ENCODE measurements around the gene NFIC.

Gene NFIC

GRCh38 chr19:3479834-3480215, 113.4 kb downstream of the NFIC start:
- TF ChIP-seq, protein P1, sequence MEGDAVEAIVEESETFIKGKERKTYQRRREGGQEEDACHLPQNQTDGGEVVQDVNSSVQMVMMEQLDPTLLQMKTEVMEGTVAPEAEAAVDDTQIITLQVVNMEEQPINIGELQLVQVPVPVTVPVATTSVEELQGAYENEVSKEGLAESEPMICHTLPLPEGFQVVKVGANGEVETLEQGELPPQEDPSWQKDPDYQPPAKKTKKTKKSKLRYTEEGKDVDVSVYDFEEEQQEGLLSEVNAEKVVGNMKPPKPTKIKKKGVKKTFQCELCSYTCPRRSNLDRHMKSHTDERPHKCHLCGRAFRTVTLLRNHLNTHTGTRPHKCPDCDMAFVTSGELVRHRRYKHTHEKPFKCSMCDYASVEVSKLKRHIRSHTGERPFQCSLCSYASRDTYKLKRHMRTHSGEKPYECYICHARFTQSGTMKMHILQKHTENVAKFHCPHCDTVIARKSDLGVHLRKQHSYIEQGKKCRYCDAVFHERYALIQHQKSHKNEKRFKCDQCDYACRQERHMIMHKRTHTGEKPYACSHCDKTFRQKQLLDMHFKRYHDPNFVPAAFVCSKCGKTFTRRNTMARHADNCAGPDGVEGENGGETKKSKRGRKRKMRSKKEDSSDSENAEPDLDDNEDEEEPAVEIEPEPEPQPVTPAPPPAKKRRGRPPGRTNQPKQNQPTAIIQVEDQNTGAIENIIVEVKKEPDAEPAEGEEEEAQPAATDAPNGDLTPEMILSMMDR (IDR thresholded peaks at IDR 0.05): no peak

DNA sequence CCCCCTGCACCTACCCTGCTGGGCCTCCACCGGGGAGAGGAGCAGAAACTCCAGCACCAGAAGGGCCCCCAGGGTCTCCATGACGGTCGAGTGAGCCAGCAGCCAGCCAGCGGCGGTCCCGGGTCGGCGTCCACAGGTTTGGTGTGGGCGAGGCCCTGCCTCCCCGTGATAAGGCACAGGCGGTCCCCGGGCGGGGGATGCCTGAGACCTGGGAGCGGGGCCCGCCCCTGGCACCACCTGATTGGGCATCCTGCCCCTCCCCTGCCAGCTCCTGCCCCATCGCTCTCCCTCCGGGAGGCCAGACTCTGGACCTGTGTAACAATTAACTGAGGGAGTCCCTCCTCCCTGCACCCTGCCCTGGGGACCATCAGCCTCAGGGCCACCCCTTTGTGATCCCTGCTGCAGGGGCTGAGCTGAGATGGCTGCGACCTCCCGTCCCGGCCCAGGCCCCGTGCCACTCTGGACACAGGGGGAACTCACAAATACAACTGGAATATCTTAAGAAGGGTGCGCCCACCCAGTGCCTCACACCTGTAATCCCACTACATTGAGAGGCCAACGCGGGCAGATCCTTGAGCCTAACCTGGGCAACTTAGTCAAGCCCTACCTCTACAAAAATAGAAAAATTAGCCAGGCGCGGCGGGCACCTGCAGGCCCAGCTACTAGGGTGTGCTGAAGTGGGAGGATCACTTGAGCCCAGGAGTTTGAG, 114.2 kb downstream of the NFIC start, which contains the start of gene SMIM24:
TSS of gene SMIM24 (minus strand) at position 143 of the 709 bp plus-strand sequence. CDS start at position 81, 62 bp downstream.
- TF ChIP-seq, protein P1 (IDR thresholded peaks at IDR 0.05): no peak

DNA sequence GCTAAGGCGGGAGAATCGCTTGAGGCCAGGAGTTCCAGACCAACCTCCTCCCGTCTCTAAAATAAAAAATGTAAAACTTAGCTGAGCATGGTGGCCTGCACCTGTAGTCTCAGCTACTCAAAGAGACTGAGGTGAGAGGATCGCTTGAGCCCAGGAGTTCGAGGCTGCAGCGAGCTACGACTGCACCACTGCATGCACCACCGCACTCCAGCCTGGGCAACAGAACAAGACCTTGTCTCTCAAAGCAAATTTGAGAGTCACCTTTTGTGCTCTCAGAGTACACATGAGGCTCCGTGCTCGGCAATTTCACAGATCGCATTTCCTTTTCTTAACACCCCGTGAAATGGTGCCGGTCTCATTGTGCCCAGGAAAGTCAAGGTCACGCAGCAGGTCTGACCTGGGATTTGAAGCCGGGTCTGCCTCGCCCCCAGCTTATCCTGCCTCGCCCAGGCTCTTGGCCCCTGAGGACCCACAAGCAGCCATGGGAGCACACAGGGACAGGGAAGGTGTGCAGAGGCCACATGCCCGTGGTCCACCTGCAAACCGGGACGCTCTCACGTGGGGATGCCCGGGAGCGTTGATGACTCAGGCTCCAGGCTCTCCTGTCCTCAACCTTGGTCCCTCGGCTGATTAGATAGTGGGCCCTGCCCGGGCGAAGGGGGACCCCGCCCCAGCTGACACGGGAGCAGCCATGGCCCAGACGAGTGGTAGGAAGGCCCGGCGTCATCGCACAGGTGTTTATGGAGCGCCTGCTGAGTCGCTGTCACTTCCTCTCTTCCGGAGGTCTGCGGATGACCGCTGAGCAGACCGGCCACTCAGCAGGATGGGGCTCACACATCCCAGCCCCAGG, 115.1 kb downstream of the NFIC start:
- TF ChIP-seq, protein P1 (IDR thresholded peaks at IDR 0.05): no peak

- TF ChIP-seq, protein P1 (IDR thresholded peaks at IDR 0.05): no peak
Measured at GRCh38 chr19:3482507-3483225, 116.3 kb downstream of the NFIC start.

GRCh38 chr19:3483226-3483628, 116.8 kb downstream of the NFIC start, which contains the start of gene SMIM44:
SMIM44 (minus strand) TSS chr19:3483441; CDS start chr19:3483403, 38 bp downstream.
- TF ChIP-seq, protein P1 (IDR thresholded peaks at IDR 0.05): no peak

- TF ChIP-seq, protein P1 (IDR thresholded peaks at IDR 0.05): no peak
Measured at GRCh38 chr19:3491396-3492119, 125.2 kb downstream of the NFIC start.
